ENCODE data around the gene C20orf202.

The C20orf202 gene

GRCh38 chr20:1173698-1174097 lies 29.6 kb upstream of the C20orf202 start:
- DNase-seq (ENCODE audit: low spot score in 2 of 2), result no peak
- peaks cover 12% of the 10 kb centered on the region for H3K36me3 ChIP-seq (replicated peaks)

GRCh38 chr20:1174787-1175186 lies 28.5 kb upstream of the C20orf202 start:
- in situ Hi-C loops (cut with MboI; ENCODE audit: low sequenced_read_pairs), result no loop called here
- peaks cover 4% of the 10 kb centered on the region for H3K36me3 ChIP-seq (replicated peaks)
- H3K4me1 ChIP-seq, result no peaks in the 10 kb centered on the region
- no peaks in the 10 kb centered on the region for H3K9me3 ChIP-seq
- H3K27me3 ChIP-seq (ENCODE audit: low read depth), result no peaks in the 10 kb centered on the region
- no peak for DNase-seq (ENCODE audit: low spot score in 2 of 2)
- H3K4me3 ChIP-seq, result no peak overlapping the region

More at GRCh38 chr20:1173698-1174097, 29.6 kb upstream of the C20orf202 start:
- H3K4me3 ChIP-seq, result no peak overlapping the region
- H3K27me3 ChIP-seq (ENCODE audit: low read depth), result no peaks in the 10 kb centered on the region
- no peaks in the 10 kb centered on the region for H3K4me1 ChIP-seq
- in situ Hi-C loops (cut with MboI; ENCODE audit: low sequenced_read_pairs), result no loop called here
- H3K9me3 ChIP-seq, result no peaks in the 10 kb centered on the region

GRCh38 chr20:1177680-1178079 lies 25.6 kb upstream of the C20orf202 start:
- peak in 1 of 2 experiments; percentile 36 for DNase-seq (ENCODE audit: low spot score in 2 of 2)
- in situ Hi-C loops (cut with MboI; ENCODE audit: low sequenced_read_pairs), result no loop called here
- H3K4me1 ChIP-seq, result no peaks in the 10 kb centered on the region

GRCh38 chr20:1178103-1178502 lies 25.2 kb upstream of the C20orf202 start:
- no peak for DNase-seq (ENCODE audit: low spot score in 2 of 2)
- Histone ChIP-seq H3K4me1 (no peaks in the 10 kb centered on the region), H3K27me3 (ENCODE audit: low read depth) (no peaks in the 10 kb centered on the region), H3K9me3 (no peaks in the 10 kb centered on the region), H3K36me3 (replicated peaks) (no peaks in the 10 kb centered on the region), H3K4me3 (no peak overlapping the region)
- in situ Hi-C loops (cut with MboI; ENCODE audit: low sequenced_read_pairs), result no loop called here

More at GRCh38 chr20:1177680-1178079, 25.6 kb upstream of the C20orf202 start:
- Histone ChIP-seq H3K9me3 (no peaks in the 10 kb centered on the region), H3K27me3 (ENCODE audit: low read depth) (no peaks in the 10 kb centered on the region), H3K4me3 (no peak overlapping the region), H3K36me3 (replicated peaks) (no peaks in the 10 kb centered on the region)

- H3K4me3 ChIP-seq, result no peak overlapping the region
- H3K36me3 ChIP-seq (replicated peaks), result no peaks in the 10 kb centered on the region
- DNase-seq (ENCODE audit: low spot score in 2 of 2), result no peak
- H3K27me3 ChIP-seq (ENCODE audit: low read depth), result no peaks in the 10 kb centered on the region
- no peaks in the 10 kb centered on the region for H3K9me3 ChIP-seq
- in situ Hi-C loops (cut with MboI; ENCODE audit: low sequenced_read_pairs), result no loop called here
- no peaks in the 10 kb centered on the region for H3K4me1 ChIP-seq
Measured at GRCh38 chr20:1178623-1179022, 24.6 kb upstream of the C20orf202 start.

- DNase-seq (ENCODE audit: low spot score in 2 of 2), result no peak
- H3K27me3 ChIP-seq (ENCODE audit: low read depth), result no peaks in the 10 kb centered on the region
- in situ Hi-C loops (cut with MboI; ENCODE audit: low sequenced_read_pairs), result no loop called here
Measured at GRCh38 chr20:1180949-1181348, 22.3 kb upstream of the C20orf202 start.

GRCh38 chr20:1182106-1182505 lies 21.1 kb upstream of the C20orf202 start:
- H3K9me3 ChIP-seq, result no peaks in the 10 kb centered on the region
- H3K4me3 ChIP-seq, result no peak overlapping the region
- no peaks in the 10 kb centered on the region for H3K4me1 ChIP-seq
- in situ Hi-C loops (cut with MboI; ENCODE audit: low sequenced_read_pairs), result no loop called here
- no peak for DNase-seq (ENCODE audit: low spot score in 2 of 2)
- H3K27me3 ChIP-seq (ENCODE audit: low read depth), result no peaks in the 10 kb centered on the region
- no peaks in the 10 kb centered on the region for H3K36me3 ChIP-seq (replicated peaks)

More at GRCh38 chr20:1180949-1181348, 22.3 kb upstream of the C20orf202 start:
- Histone ChIP-seq H3K9me3 (no peaks in the 10 kb centered on the region), H3K36me3 (replicated peaks) (no peaks in the 10 kb centered on the region), H3K4me3 (no peak overlapping the region), H3K4me1 (no peaks in the 10 kb centered on the region)

GRCh38 chr20:1183153-1183552 lies 20.1 kb upstream of the C20orf202 start:
- no peaks in the 10 kb centered on the region for H3K36me3 ChIP-seq (replicated peaks)
- no peaks in the 10 kb centered on the region for H3K27me3 ChIP-seq (ENCODE audit: low read depth)
- DNase-seq (ENCODE audit: low spot score in 2 of 2), result no peak
- no peaks in the 10 kb centered on the region for H3K9me3 ChIP-seq
- H3K4me1 ChIP-seq, result no peaks in the 10 kb centered on the region
- H3K4me3 ChIP-seq, result no peak overlapping the region
- in situ Hi-C loops (cut with MboI; ENCODE audit: low sequenced_read_pairs), result no loop called here

- H3K4me1 ChIP-seq, result no peaks in the 10 kb centered on the region
Measured at GRCh38 chr20:1184260-1184637, 19.0 kb upstream of the C20orf202 start.

GRCh38 chr20:1184638-1185315 lies 18.5 kb upstream of the C20orf202 start, which contains the start of gene TMEM74B:
TMEM74B (minus strand) TSS chr20:1184981; CDS start chr20:1183801, 1,180 bp downstream.
- peak; percentile 8 to 35 for DNase-seq (ENCODE audit: low spot score in 2 of 2)
- in situ Hi-C loops (cut with MboI; ENCODE audit: low sequenced_read_pairs), result no loop called here
- peak within 1 kb of the TSS; percentile 41 for H3K4me3 ChIP-seq

More at GRCh38 chr20:1184260-1184637, 19.0 kb upstream of the C20orf202 start:
- Histone ChIP-seq H3K9me3 (no peaks in the 10 kb centered on the region), H3K4me3 (peak overlapping the region; percentile 41), H3K36me3 (replicated peaks) (no peaks in the 10 kb centered on the region), H3K27me3 (ENCODE audit: low read depth) (no peaks in the 10 kb centered on the region)
- in situ Hi-C loops (cut with MboI; ENCODE audit: low sequenced_read_pairs), result no loop called here
- no peak for DNase-seq (ENCODE audit: low spot score in 2 of 2)

GRCh38 chr20:1185316-1185741 lies 17.9 kb upstream of the C20orf202 start:
- Histone ChIP-seq H3K9me3 (no peaks in the 10 kb centered on the region), H3K36me3 (replicated peaks) (no peaks in the 10 kb centered on the region), H3K27me3 (ENCODE audit: low read depth) (no peaks in the 10 kb centered on the region), H3K4me1 (no peaks in the 10 kb centered on the region), H3K4me3 (peak overlapping the region; percentile 41)
- in situ Hi-C loops (cut with MboI; ENCODE audit: low sequenced_read_pairs), result no loop called here
- peak in 1 of 2 experiments; percentile 52 for DNase-seq (ENCODE audit: low spot score in 2 of 2)

More at GRCh38 chr20:1184638-1185315, 18.5 kb upstream of the C20orf202 start, which contains the start of gene TMEM74B:
- Histone ChIP-seq H3K9me3 (no peaks in the 10 kb centered on the region), H3K27me3 (ENCODE audit: low read depth) (no peaks in the 10 kb centered on the region), H3K36me3 (replicated peaks) (no peaks in the 10 kb centered on the region), H3K4me1 (no peaks in the 10 kb centered on the region)

- no peaks in the 10 kb centered on the region for H3K36me3 ChIP-seq (replicated peaks)
- H3K27me3 ChIP-seq (ENCODE audit: low read depth), result peaks cover 2% of the 10 kb centered on the region; the same call in 1 of the 2 replicates
- H3K4me1 ChIP-seq, result no peaks in the 10 kb centered on the region
- DNase-seq (ENCODE audit: low spot score in 2 of 2), result peak; percentile 56 to 80
- H3K4me3 ChIP-seq, result peak overlapping the region; percentile 41
- in situ Hi-C loops (cut with MboI; ENCODE audit: low sequenced_read_pairs), result no loop called here
- no peaks in the 10 kb centered on the region for H3K9me3 ChIP-seq
Measured at GRCh38 chr20:1185790-1186334, 17.4 kb upstream of the C20orf202 start.

GRCh38 chr20:1186367-1186991 lies 16.8 kb upstream of the C20orf202 start:
- Histone ChIP-seq H3K27me3 (ENCODE audit: low read depth) (peaks cover 2% of the 10 kb centered on the region; the same call in 1 of the 2 replicates), H3K36me3 (replicated peaks) (no peaks in the 10 kb centered on the region), H3K4me3 (no peak overlapping the region), H3K9me3 (no peaks in the 10 kb centered on the region), H3K4me1 (no peaks in the 10 kb centered on the region)
- no peak for DNase-seq (ENCODE audit: low spot score in 2 of 2)
- in situ Hi-C loops (cut with MboI; ENCODE audit: low sequenced_read_pairs), result no loop called here

- H3K4me3 ChIP-seq, result no peak overlapping the region
- no peaks in the 10 kb centered on the region for H3K36me3 ChIP-seq (replicated peaks)
- no peaks in the 10 kb centered on the region for H3K9me3 ChIP-seq
- no peaks in the 10 kb centered on the region for H3K4me1 ChIP-seq
- in situ Hi-C loops (cut with MboI; ENCODE audit: low sequenced_read_pairs), result no loop called here
- H3K27me3 ChIP-seq (ENCODE audit: low read depth), result peaks cover 2% of the 10 kb centered on the region; the same call in 1 of the 2 replicates
- DNase-seq (ENCODE audit: low spot score in 2 of 2), result no peak
Measured at GRCh38 chr20:1187605-1188171, 15.6 kb upstream of the C20orf202 start.

Data from HAP-1 (cell line).